ENCODE data around the gene NUMBL. TPM values are rescaled to one million over a fixed set of nuclear protein-coding genes. Genes with fewer than 3 reads are reported as not detected.

The NUMBL gene
- total RNA-seq, 1 donor from 2014 or later = 9.4 TPM

GRCh38 chr19:40671404-40671803, 19.0 kb downstream of the NUMBL start:
- Histone ChIP-seq H3K4me1 (ENCODE audit: control insufficient read depth in 3 of 3, insufficient read depth in 3 of 3, low read length in 3 of 3) (peaks cover 6 to 21% (median 8%) of the 10 kb centered on the region in 3 donors), H3K9ac (ENCODE audit: low read depth in 1 of 3, low read length in 3 of 3) (peak overlapping the region in 1 of 3 donors; percentile 25), H3K27me3 (ENCODE audit: control insufficient read depth in 3 of 3, insufficient read depth in 3 of 3, low read length in 3 of 3) (no peaks in the 10 kb centered on the region), H3K4me3 (ENCODE audit: low read length in 3 of 3) (no peak overlapping the region), H3K9me3 (ENCODE audit: control insufficient read depth in 3 of 3, low read length in 3 of 3) (no peaks in the 10 kb centered on the region), H3K36me3 (ENCODE audit: control insufficient read depth in 3 of 3, insufficient read depth in 3 of 3, low read length in 3 of 3) (peaks cover 40 to 70% (median 59%) of the 10 kb centered on the region in 3 donors), H3K27ac (ENCODE audit: low read depth, low read length) (peak overlapping the region; percentile 37)

- Histone ChIP-seq H3K36me3 (ENCODE audit: control insufficient read depth in 3 of 3, insufficient read depth in 3 of 3, low read length in 3 of 3) (peaks cover 34 to 63% (median 50%) of the 10 kb centered on the region in 3 donors), H3K9ac (ENCODE audit: low read depth in 1 of 3, low read length in 3 of 3) (no peak overlapping the region), H3K27ac (ENCODE audit: low read depth, low read length) (no peak overlapping the region), H3K4me3 (ENCODE audit: low read length in 3 of 3) (no peak overlapping the region), H3K9me3 (ENCODE audit: control insufficient read depth in 3 of 3, low read length in 3 of 3) (no peaks in the 10 kb centered on the region), H3K4me1 (ENCODE audit: control insufficient read depth in 3 of 3, insufficient read depth in 3 of 3, low read length in 3 of 3) (peaks cover under 1 to 16% (median 4%) of the 10 kb centered on the region in 3 donors), H3K27me3 (ENCODE audit: control insufficient read depth in 3 of 3, insufficient read depth in 3 of 3, low read length in 3 of 3) (no peaks in the 10 kb centered on the region)
Measured at GRCh38 chr19:40668991-40669614, 21.3 kb downstream of the NUMBL start.

- no peaks in the 10 kb centered on the region for H3K27me3 ChIP-seq (ENCODE audit: control insufficient read depth in 3 of 3, insufficient read depth in 3 of 3, low read length in 3 of 3)
- H3K9me3 ChIP-seq (ENCODE audit: control insufficient read depth in 3 of 3, low read length in 3 of 3) = no peaks in the 10 kb centered on the region
- peaks cover 27 to 48% (median 37%) of the 10 kb centered on the region in 3 donors for H3K36me3 ChIP-seq (ENCODE audit: control insufficient read depth in 3 of 3, insufficient read depth in 3 of 3, low read length in 3 of 3)
- peaks cover 7 to 19% (median 12%) of the 10 kb centered on the region in 3 donors for H3K4me1 ChIP-seq (ENCODE audit: control insufficient read depth in 3 of 3, insufficient read depth in 3 of 3, low read length in 3 of 3)
- H3K9ac ChIP-seq (ENCODE audit: low read depth in 1 of 3, low read length in 3 of 3) = no peak overlapping the region
- no peak overlapping the region for H3K4me3 ChIP-seq (ENCODE audit: low read length in 3 of 3)
- H3K27ac ChIP-seq (ENCODE audit: low read depth, low read length) = no peak overlapping the region
Measured at GRCh38 chr19:40667602-40668001, 22.8 kb downstream of the NUMBL start.

- no peak overlapping the region for H3K4me3 ChIP-seq (ENCODE audit: low read length in 3 of 3)
- H3K9ac ChIP-seq (ENCODE audit: low read depth in 1 of 3, low read length in 3 of 3) = no peak overlapping the region
- H3K4me1 ChIP-seq (ENCODE audit: control insufficient read depth in 3 of 3, insufficient read depth in 3 of 3, low read length in 3 of 3) = peaks cover 7 to 18% (median 13%) of the 10 kb centered on the region in 3 donors
- no peak overlapping the region for H3K27ac ChIP-seq (ENCODE audit: low read depth, low read length)
- peaks cover 21 to 41% (median 30%) of the 10 kb centered on the region in 3 donors for H3K36me3 ChIP-seq (ENCODE audit: control insufficient read depth in 3 of 3, insufficient read depth in 3 of 3, low read length in 3 of 3)
- H3K9me3 ChIP-seq (ENCODE audit: control insufficient read depth in 3 of 3, low read length in 3 of 3) = no peaks in the 10 kb centered on the region
- H3K27me3 ChIP-seq (ENCODE audit: control insufficient read depth in 3 of 3, insufficient read depth in 3 of 3, low read length in 3 of 3) = no peaks in the 10 kb centered on the region
Measured at GRCh38 chr19:40666803-40667438, 23.5 kb downstream of the NUMBL start.

GRCh38 chr19:40663695-40664692, 26.5 kb downstream of the NUMBL start:
- peaks cover 4 to 13% (median 9%) of the 10 kb centered on the region in 3 donors for H3K36me3 ChIP-seq (ENCODE audit: control insufficient read depth in 3 of 3, insufficient read depth in 3 of 3, low read length in 3 of 3)
- peaks cover 7 to 13% (median 9%) of the 10 kb centered on the region in 3 donors for H3K4me1 ChIP-seq (ENCODE audit: control insufficient read depth in 3 of 3, insufficient read depth in 3 of 3, low read length in 3 of 3)
- peak overlapping the region; percentile 68 to 89 (median 69) for H3K9ac ChIP-seq (ENCODE audit: low read depth in 1 of 3, low read length in 3 of 3)
- H3K27ac ChIP-seq (ENCODE audit: low read depth, low read length) = peak overlapping the region; percentile 89
- H3K27me3 ChIP-seq (ENCODE audit: control insufficient read depth in 3 of 3, insufficient read depth in 3 of 3, low read length in 3 of 3) = no peaks in the 10 kb centered on the region
- no peaks in the 10 kb centered on the region for H3K9me3 ChIP-seq (ENCODE audit: control insufficient read depth in 3 of 3, low read length in 3 of 3)
- peak overlapping the region; percentile 71 to 80 (median 76) for H3K4me3 ChIP-seq (ENCODE audit: low read length in 3 of 3)

GRCh38 chr19:40662925-40663694, 27.3 kb downstream of the NUMBL start:
- Histone ChIP-seq H3K9ac (ENCODE audit: low read depth in 1 of 3, low read length in 3 of 3) (peak overlapping the region; percentile 69 to 89 (median 74)), H3K36me3 (ENCODE audit: control insufficient read depth in 3 of 3, insufficient read depth in 3 of 3, low read length in 3 of 3) (peaks cover 2 to 6% (median 4%) of the 10 kb centered on the region in 3 donors), H3K4me3 (ENCODE audit: low read length in 3 of 3) (peak overlapping the region; percentile 71 to 80 (median 76)), H3K9me3 (ENCODE audit: control insufficient read depth in 3 of 3, low read length in 3 of 3) (no peaks in the 10 kb centered on the region), H3K4me1 (ENCODE audit: control insufficient read depth in 3 of 3, insufficient read depth in 3 of 3, low read length in 3 of 3) (peaks cover 7 to 13% (median 9%) of the 10 kb centered on the region in 3 donors), H3K27me3 (ENCODE audit: control insufficient read depth in 3 of 3, insufficient read depth in 3 of 3, low read length in 3 of 3) (no peaks in the 10 kb centered on the region), H3K27ac (ENCODE audit: low read depth, low read length) (peak overlapping the region; percentile 89)

GRCh38 chr19:40661616-40662015, 28.8 kb downstream of the NUMBL start:
- H3K4me3 ChIP-seq (ENCODE audit: low read length in 3 of 3) = no peak overlapping the region
- no peaks in the 10 kb centered on the region for H3K27me3 ChIP-seq (ENCODE audit: control insufficient read depth in 3 of 3, insufficient read depth in 3 of 3, low read length in 3 of 3)
- peaks cover 7 to 13% (median 9%) of the 10 kb centered on the region in 3 donors for H3K4me1 ChIP-seq (ENCODE audit: control insufficient read depth in 3 of 3, insufficient read depth in 3 of 3, low read length in 3 of 3)
- no peak overlapping the region for H3K27ac ChIP-seq (ENCODE audit: low read depth, low read length)
- no peak overlapping the region for H3K9ac ChIP-seq (ENCODE audit: low read depth in 1 of 3, low read length in 3 of 3)
- H3K36me3 ChIP-seq (ENCODE audit: control insufficient read depth in 3 of 3, insufficient read depth in 3 of 3, low read length in 3 of 3) = no peaks in the 10 kb centered on the region
- H3K9me3 ChIP-seq (ENCODE audit: control insufficient read depth in 3 of 3, low read length in 3 of 3) = no peaks in the 10 kb centered on the region

GRCh38 chr19:40659566-40659965, 30.9 kb downstream of the NUMBL start:
- Histone ChIP-seq H3K4me3 (ENCODE audit: low read length in 3 of 3) (no peak overlapping the region), H3K27ac (ENCODE audit: low read depth, low read length) (no peak overlapping the region), H3K27me3 (ENCODE audit: control insufficient read depth in 3 of 3, insufficient read depth in 3 of 3, low read length in 3 of 3) (no peaks in the 10 kb centered on the region), H3K36me3 (ENCODE audit: control insufficient read depth in 3 of 3, insufficient read depth in 3 of 3, low read length in 3 of 3) (no peaks in the 10 kb centered on the region), H3K9me3 (ENCODE audit: control insufficient read depth in 3 of 3, low read length in 3 of 3) (no peaks in the 10 kb centered on the region), H3K4me1 (ENCODE audit: control insufficient read depth in 3 of 3, insufficient read depth in 3 of 3, low read length in 3 of 3) (peaks cover 7 to 13% (median 9%) of the 10 kb centered on the region in 3 donors), H3K9ac (ENCODE audit: low read depth in 1 of 3, low read length in 3 of 3) (no peak overlapping the region)

GRCh38 chr19:40659116-40659515, 31.3 kb downstream of the NUMBL start:
- Histone ChIP-seq H3K9ac (ENCODE audit: low read depth in 1 of 3, low read length in 3 of 3) (no peak overlapping the region), H3K27me3 (ENCODE audit: control insufficient read depth in 3 of 3, insufficient read depth in 3 of 3, low read length in 3 of 3) (no peaks in the 10 kb centered on the region), H3K27ac (ENCODE audit: low read depth, low read length) (no peak overlapping the region), H3K36me3 (ENCODE audit: control insufficient read depth in 3 of 3, insufficient read depth in 3 of 3, low read length in 3 of 3) (no peaks in the 10 kb centered on the region), H3K4me3 (ENCODE audit: low read length in 3 of 3) (no peak overlapping the region), H3K4me1 (ENCODE audit: control insufficient read depth in 3 of 3, insufficient read depth in 3 of 3, low read length in 3 of 3) (peaks cover 7 to 13% (median 9%) of the 10 kb centered on the region in 3 donors), H3K9me3 (ENCODE audit: control insufficient read depth in 3 of 3, low read length in 3 of 3) (no peaks in the 10 kb centered on the region)

Measured in skeletal muscle tissue (tissue), 4 donors.